Measurements from ENCODE around the gene ZNF536. TPM values are rescaled to one million over a fixed set of nuclear protein-coding genes. Genes with fewer than 3 reads are reported as not detected.

ZNF536 gene
- total RNA-seq, 1 experiment from 2014 or later = not detected

DNA sequence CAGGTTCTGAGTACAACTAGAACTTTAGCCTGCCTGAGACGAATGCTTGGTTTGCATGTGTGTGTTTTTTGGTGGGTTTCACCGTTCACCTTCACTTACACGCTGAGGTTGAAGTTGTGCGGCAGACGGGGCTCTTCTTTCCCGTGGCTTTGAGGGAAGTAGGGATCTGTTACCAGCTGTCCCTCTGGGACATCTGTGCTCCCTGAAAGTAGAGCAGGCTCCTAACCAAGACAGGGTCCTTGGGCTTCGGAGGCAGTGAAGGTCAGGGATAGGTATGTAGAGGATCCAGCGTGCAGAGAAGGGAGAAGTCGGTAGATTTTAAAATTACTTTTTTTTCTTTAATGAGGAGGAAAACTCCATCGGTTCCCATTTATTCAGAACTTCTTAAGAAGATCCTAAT is 48.7 kb downstream of the ZNF536 start:
- no peaks in the 10 kb centered on the region for H3K4me1 Mint-ChIP-seq
- Histone ChIP-seq H4K20me1 (ENCODE audit: control insufficient read depth, insufficient read depth, insufficient read length) (no peaks in the 10 kb centered on the region), H4K91ac (ENCODE audit: insufficient read length, low read depth, low read length) (no peak overlapping the region), H3K27me3 (ENCODE audit: insufficient read depth, low read length) (no peaks in the 10 kb centered on the region), H3K18ac (ENCODE audit: insufficient read length, low read depth, low read length) (no peak overlapping the region), H3K9ac (ENCODE audit: extremely low read depth, insufficient read length, low read length) (no peak overlapping the region), H3K4me1 (ENCODE audit: insufficient read depth, low read length) (no peaks in the 10 kb centered on the region), H3K4me2 (ENCODE audit: insufficient read depth, insufficient read length, low read length) (no peak overlapping the region), H2AFZ (ENCODE audit: low read length) (no peak overlapping the region), H3K79me2 (ENCODE audit: insufficient read depth, low read length) (no peaks in the 10 kb centered on the region), H2AK5ac (ENCODE audit: insufficient read length, low read length) (no peak overlapping the region), H4K8ac (replicated peaks; ENCODE audit: insufficient read length, low read depth, low read length) (no peak overlapping the region), H3K14ac (ENCODE audit: insufficient read depth, low read length) (no peak overlapping the region), H3K23me2 (ENCODE audit: insufficient read length, low read depth, low read length, poor library complexity, severe bottlenecking) (no peaks in the 10 kb centered on the region), H2BK12ac (ENCODE audit: insufficient read length, low read depth, low read length) (no peak overlapping the region), H2BK120ac (ENCODE audit: low read depth, low read length, poor library complexity, severe bottlenecking) (no peak overlapping the region), H2BK20ac (ENCODE audit: low read depth, low read length, poor library complexity, severe bottlenecking) (no peak overlapping the region), H4K5ac (ENCODE audit: insufficient read length, low read depth, low read length) (no peak overlapping the region), H3T11ph (ENCODE audit: low read length) (no peak overlapping the region), H3K23ac (ENCODE audit: insufficient read length, low read depth, low read length) (no peak overlapping the region), H3K79me1 (ENCODE audit: insufficient read depth, low read depth, low read length, poor library complexity, severe bottlenecking) (no peaks in the 10 kb centered on the region), H3K56ac (ENCODE audit: insufficient read length, low read depth, low read length) (no peak overlapping the region), H3K27ac (ENCODE audit: insufficient read length, low read depth, low read length) (no peak overlapping the region), H2BK5ac (ENCODE audit: insufficient read length, low read length) (no peak overlapping the region), H3K4ac (ENCODE audit: low read depth, low read length) (no peak overlapping the region), H3K9me3 (ENCODE audit: control insufficient read depth, low read depth, low read length) (no peaks in the 10 kb centered on the region), H2BK15ac (ENCODE audit: low read depth, low read length) (no peak overlapping the region)
- H3K9me3 Mint-ChIP-seq = no peaks in the 10 kb centered on the region
- DNase-seq = no peak
- H3K27me3 Mint-ChIP-seq (ENCODE audit: low read depth) = peaks cover 4% of the 10 kb centered on the region
- no peaks in the 10 kb centered on the region; a peak in 1 of 7 replicates for H3K36me3 Mint-ChIP-seq (ENCODE audit: insufficient read depth in 1 of 3, low read depth in 3 of 3)
- TF ChIP-seq CTCF (conservative IDR thresholded peaks at IDR 0.05) = no peak
- peak overlapping the region in 1 of 3 experiments; percentile 72; a peak in 2 of 7 replicates for H3K27ac Mint-ChIP-seq
- H3K4me3 Mint-ChIP-seq = no peak overlapping the region
- no CpG with 5 or more reads among the region's 10 CpGs for WGBS (ENCODE audit: extremely low coverage, insufficient read length, low lambda C conversion rate)

Data from H9 (cell line).